Calu3 (cell line): Measurements from ENCODE around the gene TXNL1. TPM values are rescaled to one million over a fixed set of nuclear protein-coding genes. Genes with fewer than 3 reads are reported as not detected.

Source experiments
- BruUV-seq: library from RNA; stranded (reverse); fragments of 400-500 nt; replicated peaks from 2 replicates; lab custom pipeline; 2021; lab: Mats Ljungman, UMichigan
- CTCF ChIA-PET: fragments of 300-600 bp; sonication (Branson Sonifier 250); formaldehyde crosslinking; loops from one replicate; lab custom pipeline; 2022; ENCODE audit warnings: antibody characterized with exemption; lab: Charles Lee
- DNase-seq: peaks from one replicate; pipeline ENCODE4 v3.0.0; 2022
- H3K27ac Mint-ChIP-seq: one replicate; pipeline ENCODE4 v1.8.0; 2022; ENCODE audit warnings: mixed read lengths; ENCODE audit not compliant: unreplicated experiment
- H3K27me3 Mint-ChIP-seq: one replicate; pipeline ENCODE4 v1.8.0; 2022; ENCODE audit warnings: mixed read lengths; ENCODE audit not compliant: unreplicated experiment
- H3K36me3 Mint-ChIP-seq: one replicate; pipeline ENCODE4 v1.8.0; 2022; ENCODE audit warnings: mild to moderate bottlenecking, moderate library complexity, mixed read lengths; ENCODE audit not compliant: insufficient read depth, unreplicated experiment
- H3K4me1 Mint-ChIP-seq: one replicate; pipeline ENCODE4 v1.8.0; 2022; ENCODE audit warnings: mild to moderate bottlenecking, low read depth, mixed read lengths; ENCODE audit not compliant: unreplicated experiment
- H3K4me3 Mint-ChIP-seq: one replicate; pipeline ENCODE4 v1.8.0; 2022; ENCODE audit warnings: mild to moderate bottlenecking, low read depth, moderate library complexity, mixed read lengths; ENCODE audit not compliant: unreplicated experiment
- H3K9me3 Mint-ChIP-seq: one replicate; pipeline ENCODE4 v1.8.0; 2022; ENCODE audit warnings: low read depth, mixed read lengths; ENCODE audit not compliant: unreplicated experiment
- intact Hi-C: fragments of 100-400 bp; cut with micrococcal nuclease; formaldehyde crosslinking; loops from one replicate; pipeline ENCODE4 v1.10.0; 2022; ENCODE audit not compliant: unreplicated experiment
- total RNA-seq: library from RNA; stranded (reverse); gene quantifications from 2 replicates; pipeline ENCODE4 v1.2.3, GENCODE V29; 2022
- TF ChIP-seq, protein P1 (sequence below): fragments of 200-600 bp; IDR thresholded peaks from one replicate; pipeline ENCODE4 v1.8.0; 2022; ENCODE audit warnings: antibody characterized with exemption; ENCODE audit not compliant: unreplicated experiment

TXNL1 gene
- total RNA-seq, 1 experiment from 2014 or later = 98.1 TPM

DNA sequence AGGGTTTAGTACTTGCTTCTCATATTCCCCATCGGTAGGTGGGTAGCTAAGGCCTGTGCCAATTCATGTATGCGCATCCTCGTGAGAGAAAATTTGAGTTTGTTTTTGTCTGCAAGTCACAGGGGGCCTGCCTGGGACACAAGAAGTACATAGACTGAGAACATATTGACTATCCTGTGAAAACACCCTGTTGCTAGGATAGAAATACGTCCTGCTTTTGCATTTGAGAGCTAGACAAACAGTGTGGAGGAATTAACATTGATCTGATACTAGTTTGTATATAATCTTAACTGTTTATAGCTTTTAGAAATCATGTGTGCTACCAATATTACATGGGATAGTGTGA is 23.6 kb upstream of the TXNL1 start:
- Mint-ChIP-seq H3K36me3 (no peaks in the 10 kb centered on the region), H3K9me3 (no peaks in the 10 kb centered on the region), H3K27me3 (no peaks in the 10 kb centered on the region), H3K4me3 (no peak overlapping the region), H3K4me1 (no peaks in the 10 kb centered on the region), H3K27ac (no peak overlapping the region)
- BruUV-seq = no TSS peak
- no peak for DNase-seq
- intact Hi-C loops = no loop called here
- CTCF ChIA-PET = interaction anchor here (0.6 kb wide), 1 partner anchor 9 kb away, joined by 5 read pairs; no protein-coding TSS in a partner anchor
- TF ChIP-seq, protein P1, sequence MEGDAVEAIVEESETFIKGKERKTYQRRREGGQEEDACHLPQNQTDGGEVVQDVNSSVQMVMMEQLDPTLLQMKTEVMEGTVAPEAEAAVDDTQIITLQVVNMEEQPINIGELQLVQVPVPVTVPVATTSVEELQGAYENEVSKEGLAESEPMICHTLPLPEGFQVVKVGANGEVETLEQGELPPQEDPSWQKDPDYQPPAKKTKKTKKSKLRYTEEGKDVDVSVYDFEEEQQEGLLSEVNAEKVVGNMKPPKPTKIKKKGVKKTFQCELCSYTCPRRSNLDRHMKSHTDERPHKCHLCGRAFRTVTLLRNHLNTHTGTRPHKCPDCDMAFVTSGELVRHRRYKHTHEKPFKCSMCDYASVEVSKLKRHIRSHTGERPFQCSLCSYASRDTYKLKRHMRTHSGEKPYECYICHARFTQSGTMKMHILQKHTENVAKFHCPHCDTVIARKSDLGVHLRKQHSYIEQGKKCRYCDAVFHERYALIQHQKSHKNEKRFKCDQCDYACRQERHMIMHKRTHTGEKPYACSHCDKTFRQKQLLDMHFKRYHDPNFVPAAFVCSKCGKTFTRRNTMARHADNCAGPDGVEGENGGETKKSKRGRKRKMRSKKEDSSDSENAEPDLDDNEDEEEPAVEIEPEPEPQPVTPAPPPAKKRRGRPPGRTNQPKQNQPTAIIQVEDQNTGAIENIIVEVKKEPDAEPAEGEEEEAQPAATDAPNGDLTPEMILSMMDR = no peak

DNA sequence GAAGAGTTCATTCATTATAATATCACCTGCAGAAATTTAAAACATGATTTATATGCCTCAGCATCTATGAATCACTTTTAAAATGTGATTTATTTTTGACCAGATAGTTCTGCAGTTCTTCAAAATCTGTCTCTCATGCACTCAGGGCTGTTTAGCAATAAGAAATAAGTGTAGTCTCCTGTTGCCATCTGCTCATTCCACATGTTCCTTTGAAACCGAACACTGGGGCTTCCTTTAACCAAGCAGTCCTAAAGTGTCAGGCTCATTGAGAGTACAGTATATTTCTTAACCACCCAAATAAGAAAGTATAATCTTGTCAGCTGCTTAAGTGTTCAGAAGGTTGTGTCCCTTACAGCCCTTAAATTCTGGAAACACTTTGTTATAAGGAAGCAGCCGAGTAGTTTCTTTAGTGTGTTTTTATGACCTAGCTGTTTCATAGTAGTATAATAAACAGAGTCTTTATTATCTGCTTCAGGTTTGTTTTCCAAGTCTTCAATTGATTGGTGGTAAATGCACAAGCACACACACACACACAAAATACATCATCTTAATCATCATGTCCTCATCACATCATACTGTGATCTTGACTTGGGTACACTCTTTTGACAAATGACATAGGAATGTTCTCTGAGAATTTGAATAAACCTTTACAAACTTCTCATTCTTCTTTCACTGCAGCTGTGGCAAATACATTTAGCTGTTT is 23.1 kb upstream of the TXNL1 start:
- Mint-ChIP-seq H3K4me3 (no peak overlapping the region), H3K36me3 (no peaks in the 10 kb centered on the region), H3K9me3 (no peaks in the 10 kb centered on the region), H3K4me1 (no peaks in the 10 kb centered on the region), H3K27ac (no peak overlapping the region), H3K27me3 (no peaks in the 10 kb centered on the region)
- intact Hi-C loops = no loop called here
- BruUV-seq = no TSS peak
- TF ChIP-seq, protein P1 = no peak
- DNase-seq = no peak
- CTCF ChIA-PET = interaction anchor here (0.6 kb wide), 1 partner anchor 10 kb away, joined by 5 read pairs; no protein-coding TSS in a partner anchor

DNA sequence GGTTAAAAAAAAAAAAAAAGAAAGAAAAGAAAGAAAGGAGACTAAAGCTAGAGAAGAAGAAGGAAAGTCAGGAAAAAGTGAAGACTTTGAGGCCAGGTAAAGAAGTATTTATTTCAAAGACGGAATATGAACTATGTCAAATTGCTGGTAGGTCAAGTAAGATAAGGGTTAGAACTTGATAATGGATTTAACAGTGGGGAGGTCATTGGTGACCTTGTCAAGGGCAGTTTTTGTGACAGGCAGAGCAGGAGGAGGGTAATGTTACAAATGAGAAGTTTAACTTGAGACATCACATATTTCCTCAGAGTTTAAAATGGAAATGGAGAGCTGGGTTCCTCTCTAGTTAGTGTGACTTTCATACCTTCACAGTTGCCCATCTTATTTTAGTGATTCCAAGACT is 22.3 kb upstream of the TXNL1 start:
- H3K27ac Mint-ChIP-seq = no peak overlapping the region
- H3K27me3 Mint-ChIP-seq = no peaks in the 10 kb centered on the region
- no peaks in the 10 kb centered on the region for H3K4me1 Mint-ChIP-seq
- TF ChIP-seq, protein P1 = no peak
- DNase-seq = no peak
- H3K36me3 Mint-ChIP-seq = no peaks in the 10 kb centered on the region
- no TSS peak for BruUV-seq
- no peaks in the 10 kb centered on the region for H3K9me3 Mint-ChIP-seq
- intact Hi-C loops = no loop called here
- H3K4me3 Mint-ChIP-seq = no peak overlapping the region
- CTCF ChIA-PET = no interaction called here

DNA sequence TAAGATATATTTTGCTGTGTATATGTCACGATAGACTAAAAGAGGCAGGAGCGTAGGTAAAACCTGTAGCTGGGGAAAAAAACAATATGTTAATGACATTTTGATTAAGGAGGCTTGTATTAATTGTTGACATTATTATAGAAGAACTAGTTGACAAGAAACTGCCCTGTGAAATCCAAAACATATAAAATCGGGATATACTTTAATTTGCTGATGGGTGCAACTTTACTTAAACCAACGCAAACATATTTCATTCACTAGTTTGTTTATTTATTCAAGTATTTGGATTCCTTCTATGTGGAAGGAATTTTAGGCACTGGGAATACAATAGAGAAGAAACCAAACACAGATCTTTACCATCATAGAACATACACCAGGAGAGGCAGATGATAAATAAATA is 20.7 kb upstream of the TXNL1 start:
- H3K27ac Mint-ChIP-seq = no peak overlapping the region
- TF ChIP-seq, protein P1 = no peak
- no peaks in the 10 kb centered on the region for H3K9me3 Mint-ChIP-seq
- no peak for DNase-seq
- intact Hi-C loops = no loop called here
- CTCF ChIA-PET = no interaction called here
- H3K27me3 Mint-ChIP-seq = no peaks in the 10 kb centered on the region
- H3K4me3 Mint-ChIP-seq = no peak overlapping the region
- H3K36me3 Mint-ChIP-seq = no peaks in the 10 kb centered on the region
- no TSS peak for BruUV-seq
- H3K4me1 Mint-ChIP-seq = no peaks in the 10 kb centered on the region
